HUES6 (cell line): Measurements from ENCODE around the gene PRXL2A.
A peak's percentile ranks its signal among the peaks of the same experiment; 100 is the strongest.
"Not testable (repeated sequence)": the region's sequence is repeated elsewhere in the genome, so short reads cannot be mapped to it uniquely, and the experiment has no call there.

Experiments used
- H3K27ac ChIP-seq: 2 replicates; pipeline ENCODE4 v1.7.0; 2013; ENCODE audit warnings: low read depth, mild to moderate bottlenecking, low read length, inconsistent platforms
- H3K27me3 ChIP-seq: 2 replicates; pipeline ENCODE4 v1.6.1; 2013; ENCODE audit warnings: low read length; ENCODE audit not compliant: control insufficient read depth, insufficient read depth
- H3K36me3 ChIP-seq: 2 replicates; pipeline ENCODE4 v1.6.1; 2013; ENCODE audit warnings: low read length; ENCODE audit not compliant: control insufficient read depth, insufficient read depth
- H3K4me1 ChIP-seq: 2 replicates; pipeline ENCODE4 v1.6.1; 2013; ENCODE audit warnings: low read length; ENCODE audit not compliant: control insufficient read depth, insufficient read depth
- H3K4me3 ChIP-seq: 2 replicates; pipeline ENCODE4 v1.5.1; 2013; ENCODE audit warnings: low read depth, low read length
- H3K9ac ChIP-seq: one replicate; pipeline ENCODE4 v1.6.1; 2013; ENCODE audit warnings: mild to moderate bottlenecking, low read length
- H3K9me3 ChIP-seq: 2 replicates; pipeline ENCODE4 v1.6.1; 2013; ENCODE audit warnings: low read depth, low read length; ENCODE audit not compliant: control insufficient read depth, insufficient read depth

The PRXL2A gene

DNA sequence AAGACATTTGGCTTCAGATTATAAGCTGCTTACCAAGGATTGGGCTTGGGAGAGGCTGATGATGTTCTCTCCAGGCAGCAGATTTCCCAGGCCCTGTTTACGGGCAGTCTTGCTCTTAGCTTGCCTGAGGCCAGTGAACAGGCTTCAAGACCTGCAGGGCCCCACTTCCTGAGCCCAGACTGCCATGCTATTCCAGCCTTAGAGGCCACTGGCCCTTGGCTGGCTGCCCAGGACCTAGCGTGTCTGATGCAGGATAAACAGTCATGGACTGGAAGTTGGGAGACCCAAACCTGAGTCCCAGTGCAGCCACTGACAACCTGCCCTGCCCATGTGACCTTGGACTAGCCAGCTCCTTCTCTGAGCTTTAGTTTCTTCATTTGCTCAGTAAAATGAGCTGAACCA, 2.9 kb downstream of the PRXL2A start:
- H3K9me3 ChIP-seq = no peaks in the 10 kb centered on the region
- H3K4me1 ChIP-seq = peaks cover 38% of the 10 kb centered on the region
- H3K4me3 ChIP-seq = no peak overlapping the region
- no peak overlapping the region for H3K27ac ChIP-seq
- H3K36me3 ChIP-seq = peaks cover 3% of the 10 kb centered on the region; the same call in 1 of the 2 replicates
- H3K9ac ChIP-seq = no peak overlapping the region
- H3K27me3 ChIP-seq = peaks cover 23% of the 10 kb centered on the region; the same call in 1 of the 2 replicates

- Histone ChIP-seq H3K4me1 (peaks cover 42% of the 10 kb centered on the region), H3K9ac (no peak overlapping the region), H3K36me3 (peaks cover 3% of the 10 kb centered on the region; the same call in 1 of the 2 replicates)
Measured at GRCh38 chr10:80411681-80412220, 3.4 kb downstream of the PRXL2A start.

DNA sequence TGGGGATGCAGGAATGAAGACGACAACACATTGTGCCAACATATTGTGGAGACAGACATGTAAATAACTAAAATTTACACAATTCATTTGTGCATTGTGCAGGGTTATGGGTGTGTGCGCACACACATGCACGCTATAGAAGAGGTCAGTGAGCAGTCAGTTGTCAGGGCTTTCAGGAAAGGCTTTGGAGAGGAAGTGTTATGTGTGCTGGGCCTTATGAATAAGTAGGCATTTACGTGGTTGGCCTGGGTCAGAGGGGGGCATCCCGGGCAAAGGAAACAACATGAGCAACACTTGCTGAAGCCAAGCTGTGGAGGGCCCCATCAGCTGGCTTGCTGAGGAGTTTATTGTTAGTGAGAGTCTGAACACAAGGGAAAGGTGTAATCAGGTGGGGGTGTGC, 4.1 kb downstream of the PRXL2A start:
- Histone ChIP-seq H3K4me1 (peaks cover 46% of the 10 kb centered on the region), H3K4me3 (no peak overlapping the region), H3K36me3 (peaks cover 3% of the 10 kb centered on the region; the same call in 1 of the 2 replicates), H3K27me3 (peaks cover 21% of the 10 kb centered on the region; the same call in 1 of the 2 replicates), H3K27ac (no peak overlapping the region), H3K9ac (no peak overlapping the region), H3K9me3 (no peaks in the 10 kb centered on the region)

More at GRCh38 chr10:80411681-80412220, 3.4 kb downstream of the PRXL2A start:
- H3K27ac ChIP-seq = no peak overlapping the region
- H3K27me3 ChIP-seq = peaks cover 28% of the 10 kb centered on the region; the same call in 1 of the 2 replicates
- no peak overlapping the region for H3K4me3 ChIP-seq
- no peaks in the 10 kb centered on the region for H3K9me3 ChIP-seq

DNA sequence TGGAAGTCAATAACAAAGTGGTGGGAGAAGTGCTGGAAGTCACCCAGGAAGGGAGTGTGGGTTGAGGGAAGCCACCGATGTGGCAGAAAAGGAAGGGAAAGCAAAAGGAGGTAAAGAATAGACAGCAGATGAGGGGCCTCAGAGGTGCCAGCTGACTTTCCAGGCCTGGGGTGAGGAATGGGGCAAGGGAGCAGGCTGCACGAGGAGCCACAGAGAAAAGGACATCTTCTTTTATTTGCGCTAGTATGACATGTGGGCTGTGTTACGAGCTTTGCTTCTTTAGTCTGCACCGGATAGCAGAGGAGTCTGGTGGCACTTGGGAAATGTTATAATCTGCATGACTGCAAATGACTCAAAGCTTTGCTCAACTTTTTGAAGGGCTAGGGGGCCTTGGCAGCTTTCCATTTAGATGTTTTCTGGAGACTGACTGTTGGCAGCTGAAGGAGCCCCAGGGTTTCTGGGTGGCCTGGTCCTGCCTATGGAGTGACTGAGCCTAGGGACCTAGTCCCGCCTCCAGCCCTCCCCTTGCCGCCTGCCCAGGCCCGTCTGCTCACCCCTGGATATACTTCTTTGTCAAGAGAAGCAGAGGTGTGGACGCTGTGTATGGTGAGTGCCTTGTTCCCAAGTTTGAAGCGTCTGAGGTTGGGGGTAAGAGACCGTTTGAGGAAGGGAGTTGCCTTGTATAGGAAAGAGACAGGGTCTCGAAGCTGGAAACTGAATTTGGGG, 5.1 kb downstream of the PRXL2A start:
- Histone ChIP-seq H3K9ac (no peak overlapping the region), H3K9me3 (no peaks in the 10 kb centered on the region), H3K36me3 (peaks cover 3% of the 10 kb centered on the region; the same call in 1 of the 2 replicates), H3K4me1 (peaks cover 53% of the 10 kb centered on the region), H3K27me3 (peaks cover 15% of the 10 kb centered on the region; the same call in 1 of the 2 replicates), H3K4me3 (no peak overlapping the region), H3K27ac (no peak overlapping the region)

DNA sequence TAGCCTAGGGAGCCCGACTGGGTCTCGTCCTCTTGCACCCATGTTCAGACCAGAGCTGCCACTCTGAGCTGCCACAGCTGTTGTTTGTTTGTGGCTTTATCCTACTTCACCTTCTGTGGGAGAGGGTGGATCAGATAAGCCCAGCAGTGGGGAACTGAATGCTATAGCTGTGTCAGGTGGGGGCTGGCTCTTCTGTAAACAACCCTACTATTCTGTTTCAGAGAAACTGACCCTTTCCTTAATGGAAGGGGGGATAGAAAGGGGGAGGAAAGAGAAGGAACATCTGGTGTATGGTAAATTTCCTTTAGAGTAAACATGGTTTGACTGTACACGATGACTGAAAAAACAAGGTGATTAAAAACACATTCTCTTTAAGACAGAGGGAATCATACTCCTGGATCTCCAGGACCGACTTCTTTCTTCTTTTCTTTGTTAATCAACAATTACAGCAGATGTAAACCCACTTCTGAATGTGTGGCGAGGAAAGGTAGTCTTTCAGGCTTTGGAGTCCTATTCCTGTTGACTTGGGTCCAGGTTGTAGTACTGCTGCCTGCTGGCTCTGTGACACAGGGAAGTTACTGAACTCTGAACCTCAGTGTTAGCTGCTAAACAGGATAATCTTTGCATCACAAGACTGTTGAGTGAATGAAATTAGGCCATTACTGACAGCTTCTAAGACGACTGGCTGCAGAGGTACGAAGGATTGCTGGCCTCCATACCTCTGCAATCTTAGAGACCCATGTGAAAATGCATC, 6.0 kb downstream of the PRXL2A start:
- Histone ChIP-seq H3K9me3 (no peaks in the 10 kb centered on the region), H3K27me3 (peaks cover 10% of the 10 kb centered on the region; the same call in 1 of the 2 replicates), H3K9ac (no peak overlapping the region), H3K4me3 (no peak overlapping the region), H3K4me1 (peaks cover 53% of the 10 kb centered on the region), H3K27ac (no peak overlapping the region), H3K36me3 (peaks cover 3% of the 10 kb centered on the region; the same call in 1 of the 2 replicates)

- no peak overlapping the region for H3K4me3 ChIP-seq
- H3K36me3 ChIP-seq = peaks cover 8% of the 10 kb centered on the region
- peaks cover 51% of the 10 kb centered on the region for H3K4me1 ChIP-seq
- H3K27me3 ChIP-seq = peaks cover 10% of the 10 kb centered on the region; the same call in 1 of the 2 replicates
- no peak overlapping the region for H3K9ac ChIP-seq
- H3K9me3 ChIP-seq = no peaks in the 10 kb centered on the region
- H3K27ac ChIP-seq = no peak overlapping the region
Measured at GRCh38 chr10:80415734-80416478, 7.6 kb downstream of the PRXL2A start.

GRCh38 chr10:80416479-80417098, 8.2 kb downstream of the PRXL2A start:
- Histone ChIP-seq H3K4me1 (peaks cover 51% of the 10 kb centered on the region), H3K9ac (no peak overlapping the region), H3K9me3 (no peaks in the 10 kb centered on the region), H3K36me3 (peaks cover 13% of the 10 kb centered on the region), H3K27me3 (peaks cover 10% of the 10 kb centered on the region; the same call in 1 of the 2 replicates), H3K4me3 (0 out of 2 replicates have a peak overlapping the region, but pooled peaks have one; percentile 23), H3K27ac (no peak overlapping the region)

GRCh38 chr10:80417256-80417655, 8.9 kb downstream of the PRXL2A start:
- H3K9ac ChIP-seq, H3K27ac ChIP-seq, H3K9me3 ChIP-seq, H3K27me3 ChIP-seq: not testable (repeated sequence)
- Histone ChIP-seq H3K4me1 (peaks cover 51% of the 10 kb centered on the region), H3K36me3 (peaks cover 16% of the 10 kb centered on the region), H3K4me3 (peak overlapping the region; percentile 23; the same call in 1 of the 2 replicates)

DNA sequence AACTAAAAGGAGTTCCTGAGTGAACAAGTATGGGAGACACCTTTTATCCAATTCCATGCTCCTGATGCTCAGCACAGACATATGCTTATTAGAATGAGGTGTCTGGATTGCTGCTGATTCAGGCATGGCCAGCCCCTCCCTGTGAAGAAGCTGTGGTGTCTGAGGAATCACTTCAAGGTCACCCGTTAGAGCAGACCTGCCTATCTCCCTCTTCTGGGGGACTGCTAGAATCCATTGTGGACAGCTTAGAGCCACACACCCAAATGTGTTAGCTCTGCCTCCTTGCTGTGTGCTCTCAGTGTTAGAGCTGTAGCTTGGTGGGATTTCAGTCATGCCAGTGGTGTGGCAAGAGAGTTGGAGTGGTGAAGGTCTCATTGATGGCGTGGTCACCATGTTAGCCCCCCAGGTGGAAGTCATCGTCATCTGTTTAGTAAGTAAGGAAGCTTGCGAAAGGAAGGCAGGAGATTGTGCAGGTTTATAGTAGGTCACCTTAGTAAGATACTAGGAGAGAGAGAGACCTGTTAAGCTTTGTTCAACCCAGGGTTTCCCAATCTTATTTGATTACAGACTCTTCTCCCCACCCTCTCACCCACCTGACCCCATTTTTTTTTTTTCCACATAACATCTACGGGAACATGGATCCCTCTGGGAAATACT, 12.8 kb downstream of the PRXL2A start:
- Histone ChIP-seq H3K27ac (no peak overlapping the region), H3K27me3 (peaks cover 6% of the 10 kb centered on the region; the same call in 1 of the 2 replicates), H3K36me3 (peaks cover 45% of the 10 kb centered on the region), H3K4me3 (no peak overlapping the region), H3K9me3 (no peaks in the 10 kb centered on the region), H3K9ac (no peak overlapping the region), H3K4me1 (peaks cover 22% of the 10 kb centered on the region)
